Measurements from ENCODE around the gene MACROH2A1. TPM values are rescaled to one million over a fixed set of nuclear protein-coding genes. Genes with fewer than 3 reads are reported as not detected.
A peak's percentile ranks its signal among the peaks of the same experiment; 100 is the strongest.

MACROH2A1 gene
- total and polyA plus RNA-seq, 10 of the 15 experiments (the other 5 are each of a cell fraction or from before 2014, with no cell fraction given) = 45.7 to 230 (median 196) TPM

- Histone ChIP-seq H3K79me2 (ENCODE audit: control insufficient read depth, insufficient read depth, low read length) (no peaks in the 10 kb centered on the region), H3K9me3 (replicated peaks; ENCODE audit: control insufficient read depth, insufficient read depth, low read length) (no peaks in the 10 kb centered on the region), H3K27ac (ENCODE audit: control insufficient read depth, insufficient read depth) (no peak overlapping the region), H2AFZ (ENCODE audit: control insufficient read depth, low read depth, low read length) (no peak overlapping the region), H3K36me3 (ENCODE audit: control insufficient read depth in 2 of 2, insufficient read depth in 2 of 2, low read length in 1 of 2) (no peaks in the 10 kb centered on the region), H3K4me3 (no peak overlapping the region), H3K27me3 (replicated peaks in 1 of 2; ENCODE audit: control insufficient read depth in 2 of 2, insufficient read depth in 2 of 2, low read length in 1 of 2) (0 out of 4 replicates have a peak, but pooled peaks cover 0 to 1% of the 10 kb centered on the region in 2 experiments), H3K9ac (ENCODE audit: control insufficient read depth, insufficient read depth, low read length) (no peak overlapping the region), H3K4me1 (ENCODE audit: control insufficient read depth, insufficient read depth, low read length) (peaks cover 19% of the 10 kb centered on the region), H4K20me1 (ENCODE audit: control insufficient read depth, insufficient read depth) (no peaks in the 10 kb centered on the region), H3K4me2 (ENCODE audit: control insufficient read depth, insufficient read depth) (no peak overlapping the region)
- no peak for DNase-seq (ENCODE audit: low read depth, low spot score)
- SMC1A ChIA-PET (ENCODE audit: uncharacterized antibody, unreplicated experiment) = interaction anchor here (1.1 to 3.6 kb wide), 4 partner anchors 8 to 24 kb away, joined by 3 to 14 read pairs (median 4); no protein-coding TSS in a partner anchor
- intact Hi-C loops (cut with micrococcal nuclease; ENCODE audit: unreplicated experiment) = no loop called here
- WGBS (ENCODE audit: insufficient coverage, insufficient replicate concordance, low lambda C conversion rate, missing lambda C conversion rate) = 5% methylated on average over 6 of the region's 6 CpGs
- FAIRE-seq = peak; percentile 23
- CTCF ChIA-PET = interaction anchor here (0.7 to 5.7 kb wide), 5 partner anchors 15 to 109 kb away, joined by 3 to 48 read pairs (median 5); no protein-coding TSS in a partner anchor
- in situ Hi-C loops (cut with MboI) = no loop called here
- POLR2A ChIA-PET = interaction anchor here (0.6 kb wide), 1 partner anchor 22 kb away, joined by 7 read pairs; no protein-coding TSS in a partner anchor
- no peak for TF ChIP-seq SRF (IDR thresholded peaks at IDR 0.05; ENCODE audit: low read depth in 2 of 2, low read length in 2 of 2)
- no peak for TF ChIP-seq EP300 (IDR thresholded peaks at IDR 0.05; ENCODE audit: borderline replicate concordance in 1 of 2, control insufficient read depth in 1 of 2, low read depth in 2 of 2, low read length in 2 of 2)
- TF ChIP-seq CEBPB (IDR thresholded peaks at IDR 0.05; ENCODE audit: borderline replicate concordance in 1 of 2, low read depth in 2 of 2, low read length in 2 of 2) = no peak
- no peak for TF ChIP-seq NFYB (IDR thresholded peaks at IDR 0.05; ENCODE audit: insufficient read depth, low read depth, low read length)
- TF ChIP-seq STAT3 (IDR thresholded peaks at IDR 0.05; ENCODE audit: low read depth, low read length) = no peak
- no peak for TF ChIP-seq GABPA (IDR thresholded peaks at IDR 0.05; ENCODE audit: low read depth)
- no peak for TF ChIP-seq ZNF687 (IDR thresholded peaks at IDR 0.05)
- no peak for TF ChIP-seq MYC (IDR thresholded peaks at IDR 0.05; ENCODE audit: insufficient read depth, insufficient read length, insufficient replicate concordance, low read length, severe bottlenecking)
- no peak for TF ChIP-seq IRF5 (IDR thresholded peaks at IDR 0.05; ENCODE audit: borderline replicate concordance)
- TF ChIP-seq RELB (IDR thresholded peaks at IDR 0.05; ENCODE audit: low read depth) = no peak
- no peak for TF ChIP-seq POLR2AphosphoS5 (IDR thresholded peaks at IDR 0.05; ENCODE audit: low read length)
- RAD21 ChIA-PET (ENCODE audit: unreplicated experiment) = no interaction called here
- no peak for ATAC-seq
- no TSS peak for BruUV-seq (replicated peaks)
Measured at GRCh38 chr5:135440916-135441315, 41.9 kb upstream of the MACROH2A1 start.
